ENCODE data around the gene PLEKHM3. TPM values are rescaled to one million over a fixed set of nuclear protein-coding genes. Genes with fewer than 3 reads are reported as not detected.
"Not testable (repeated sequence)": the region's sequence is repeated elsewhere in the genome, so short reads cannot be mapped to it uniquely, and the experiment has no call there.

Gene PLEKHM3
- total RNA-seq, 4 donors from 2014 or later = 5.6 to 8.8 (median 6.8) TPM

DNA sequence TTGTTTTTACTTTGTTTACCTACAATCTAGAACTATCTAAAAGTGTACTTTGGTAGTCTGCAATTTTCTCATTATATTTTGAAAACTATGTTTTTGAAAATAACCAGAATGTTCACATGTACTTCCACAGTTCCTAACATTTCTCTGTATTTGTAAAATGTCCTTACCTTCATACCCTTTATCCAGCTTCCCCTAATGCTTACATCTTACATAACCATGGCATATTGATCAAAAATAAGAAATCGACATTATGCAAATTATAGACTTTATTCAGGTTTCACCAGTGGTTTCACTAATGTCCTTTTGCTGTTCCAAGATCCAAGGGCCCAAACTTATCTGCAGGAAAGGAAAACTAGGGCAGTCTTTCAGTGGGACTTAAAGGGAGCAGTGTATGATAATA lies 114.1 kb downstream of the PLEKHM3 start:
- in situ Hi-C loops (cut with MboI; ENCODE audit: low sequenced_read_pairs in 4 of 4) (no loop called here), intact Hi-C loops (cut with DNase I; ENCODE audit: low total_unique reads) (no loop called here)
- DNase-seq (no peak), ATAC-seq (no peak)
- H3K4me3 ChIP-seq = no peak overlapping the region
- no peaks in the 10 kb centered on the region for H3K27me3 ChIP-seq
- peaks cover 0 to 6% of the 10 kb centered on the region in 2 donors for H3K36me3 ChIP-seq
- H3K27ac ChIP-seq = no peak overlapping the region
- H3K9me3 ChIP-seq = no peaks in the 10 kb centered on the region
- no peak for TF ChIP-seq POLR2A (IDR thresholded peaks at IDR 0.05)
- TF ChIP-seq, protein P1, sequence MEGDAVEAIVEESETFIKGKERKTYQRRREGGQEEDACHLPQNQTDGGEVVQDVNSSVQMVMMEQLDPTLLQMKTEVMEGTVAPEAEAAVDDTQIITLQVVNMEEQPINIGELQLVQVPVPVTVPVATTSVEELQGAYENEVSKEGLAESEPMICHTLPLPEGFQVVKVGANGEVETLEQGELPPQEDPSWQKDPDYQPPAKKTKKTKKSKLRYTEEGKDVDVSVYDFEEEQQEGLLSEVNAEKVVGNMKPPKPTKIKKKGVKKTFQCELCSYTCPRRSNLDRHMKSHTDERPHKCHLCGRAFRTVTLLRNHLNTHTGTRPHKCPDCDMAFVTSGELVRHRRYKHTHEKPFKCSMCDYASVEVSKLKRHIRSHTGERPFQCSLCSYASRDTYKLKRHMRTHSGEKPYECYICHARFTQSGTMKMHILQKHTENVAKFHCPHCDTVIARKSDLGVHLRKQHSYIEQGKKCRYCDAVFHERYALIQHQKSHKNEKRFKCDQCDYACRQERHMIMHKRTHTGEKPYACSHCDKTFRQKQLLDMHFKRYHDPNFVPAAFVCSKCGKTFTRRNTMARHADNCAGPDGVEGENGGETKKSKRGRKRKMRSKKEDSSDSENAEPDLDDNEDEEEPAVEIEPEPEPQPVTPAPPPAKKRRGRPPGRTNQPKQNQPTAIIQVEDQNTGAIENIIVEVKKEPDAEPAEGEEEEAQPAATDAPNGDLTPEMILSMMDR (IDR thresholded peaks at IDR 0.05 in 4 of 5, conservative IDR thresholded peaks at IDR 0.05 in 1 of 5) = no peak
- no peaks in the 10 kb centered on the region for H3K4me1 ChIP-seq

- intact Hi-C loops (cut with DNase I; ENCODE audit: low total_unique reads) = not testable (repeated sequence)
These were observed 118.8 kb downstream of the PLEKHM3 start for GRCh38 chr2:207906495-207906894.

DNA sequence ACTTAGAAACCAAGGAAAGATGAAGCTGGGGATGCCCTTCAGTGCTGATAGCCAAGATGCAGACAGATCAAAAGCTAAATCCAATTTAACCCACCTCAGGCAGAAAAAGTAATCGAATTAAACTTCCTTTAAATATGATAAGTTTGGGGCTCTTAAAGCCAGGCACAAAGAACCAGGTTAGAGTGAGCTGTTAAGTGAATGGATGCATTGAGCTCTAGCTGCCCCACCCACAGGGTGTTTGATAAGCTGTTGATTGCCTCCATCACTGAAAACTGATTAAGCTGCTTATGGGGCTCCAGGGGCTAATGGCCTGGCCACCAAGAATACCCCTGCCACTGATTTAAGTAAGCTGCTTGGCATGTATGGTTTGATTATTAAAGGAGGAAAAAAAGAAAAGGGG lies 119.8 kb downstream of the PLEKHM3 start:
- intact Hi-C loops (cut with DNase I; ENCODE audit: low total_unique reads) = no loop called here
- no peaks in the 10 kb centered on the region for H3K36me3 ChIP-seq
- H3K4me3 ChIP-seq = no peak overlapping the region
- DNase-seq (no peak), ATAC-seq (no peak)
- no peak overlapping the region for H3K27ac ChIP-seq
- no peaks in the 10 kb centered on the region for H3K4me1 ChIP-seq
- H3K27me3 ChIP-seq = no peaks in the 10 kb centered on the region
- no peaks in the 10 kb centered on the region for H3K9me3 ChIP-seq
- TF ChIP-seq, protein P1 (IDR thresholded peaks at IDR 0.05 in 4 of 5, conservative IDR thresholded peaks at IDR 0.05 in 1 of 5) = no peak
- no peak for TF ChIP-seq POLR2A (IDR thresholded peaks at IDR 0.05)
- in situ Hi-C loops (cut with MboI; ENCODE audit: low sequenced_read_pairs in 4 of 4) = no loop called here

More at GRCh38 chr2:207906495-207906894, 118.8 kb downstream of the PLEKHM3 start:
- DNase-seq; H3K27ac ChIP-seq; H3K27me3 ChIP-seq; H3K4me1 ChIP-seq; H3K4me3 ChIP-seq; H3K9me3 ChIP-seq; in situ Hi-C loops (cut with MboI; ENCODE audit: low sequenced_read_pairs in 4 of 4); H3K36me3 ChIP-seq; ATAC-seq: not testable (repeated sequence)

- in situ Hi-C loops (cut with MboI; ENCODE audit: low sequenced_read_pairs in 4 of 4) = no loop called here
- no peak overlapping the region for H3K4me3 ChIP-seq
- H3K27ac ChIP-seq = no peak overlapping the region
- no peaks in the 10 kb centered on the region for H3K27me3 ChIP-seq
- no peaks in the 10 kb centered on the region for H3K4me1 ChIP-seq
- no peaks in the 10 kb centered on the region for H3K9me3 ChIP-seq
- TF ChIP-seq, protein P1 (IDR thresholded peaks at IDR 0.05 in 4 of 5, conservative IDR thresholded peaks at IDR 0.05 in 1 of 5) = no peak
- no peak for TF ChIP-seq POLR2A (IDR thresholded peaks at IDR 0.05)
- H3K36me3 ChIP-seq = no peaks in the 10 kb centered on the region
- DNase-seq (no peak), ATAC-seq (no peak)
- intact Hi-C loops (cut with DNase I; ENCODE audit: low total_unique reads) = no loop called here
These were observed 122.1 kb downstream of the PLEKHM3 start for GRCh38 chr2:207903236-207903635.

- DNase-seq (no peak), ATAC-seq (no peak)
- TF ChIP-seq, protein P1 (IDR thresholded peaks at IDR 0.05 in 4 of 5, conservative IDR thresholded peaks at IDR 0.05 in 1 of 5) = no peak
- TF ChIP-seq POLR2A (IDR thresholded peaks at IDR 0.05) = no peak
- intact Hi-C loops (cut with DNase I; ENCODE audit: low total_unique reads) (no loop called here), in situ Hi-C loops (cut with MboI; ENCODE audit: low sequenced_read_pairs in 4 of 4) (no loop called here)
- Histone ChIP-seq H3K36me3 (no peaks in the 10 kb centered on the region), H3K4me3 (no peak overlapping the region), H3K27me3 (no peaks in the 10 kb centered on the region), H3K4me1 (no peaks in the 10 kb centered on the region), H3K9me3 (no peaks in the 10 kb centered on the region), H3K27ac (no peak overlapping the region)
These were observed 122.5 kb downstream of the PLEKHM3 start for GRCh38 chr2:207902821-207903220.

Measured in gastrocnemius medialis (tissue), 4 donors.